ENCODE data around the gene TBL1X.

Gene TBL1X

DNA sequence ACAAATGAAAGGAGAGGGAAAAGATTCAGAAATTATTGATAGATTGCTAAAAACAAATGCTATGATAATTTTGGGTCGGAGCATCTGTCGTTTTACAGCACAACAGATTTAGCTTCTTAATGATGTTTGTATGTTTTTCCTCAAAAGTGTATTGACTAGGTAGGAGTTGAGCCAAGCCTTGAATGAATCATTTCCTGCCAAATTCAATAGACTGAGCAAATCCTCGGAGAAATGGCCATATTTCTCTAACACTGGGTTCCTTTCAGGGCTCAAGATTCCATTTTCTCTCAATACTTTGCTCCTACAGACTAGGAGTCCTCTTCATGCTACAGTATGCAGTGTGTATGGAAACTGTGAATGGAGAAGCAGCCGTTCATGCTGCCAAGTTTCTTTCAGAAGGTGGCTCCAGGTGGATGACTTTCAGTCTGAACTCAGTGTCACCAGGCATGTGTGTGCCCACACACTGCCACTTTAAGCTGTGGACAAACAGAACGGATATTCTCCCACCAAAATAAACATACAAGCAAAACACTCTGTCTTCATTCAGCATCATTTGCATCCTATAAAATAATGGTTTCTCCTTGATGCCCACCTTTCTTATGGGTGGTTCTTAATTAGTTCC, 146.0 kb downstream of the TBL1X start:
- Histone ChIP-seq H3K9ac (ENCODE audit: low read depth in 1 of 2, low read length in 2 of 2) (no peak overlapping the region), H3K27ac (ENCODE audit: low read depth, low read length) (no peak overlapping the region), H3K36me3 (ENCODE audit: control insufficient read depth in 1 of 2, insufficient read depth in 2 of 2, low read length in 2 of 2) (no peaks in the 10 kb centered on the region), H3K4me3 (ENCODE audit: low read depth in 1 of 2, low read length in 2 of 2) (no peak overlapping the region), H3K4me1 (ENCODE audit: control insufficient read depth in 1 of 2, insufficient read depth in 2 of 2, low read length in 2 of 2) (no peaks in the 10 kb centered on the region), H3K9me3 (ENCODE audit: control insufficient read depth in 1 of 2, low read length in 2 of 2) (no peaks in the 10 kb centered on the region), H3K27me3 (ENCODE audit: control insufficient read depth in 1 of 2, insufficient read depth in 2 of 2, low read length in 2 of 2) (no peaks in the 10 kb centered on the region)

DNA sequence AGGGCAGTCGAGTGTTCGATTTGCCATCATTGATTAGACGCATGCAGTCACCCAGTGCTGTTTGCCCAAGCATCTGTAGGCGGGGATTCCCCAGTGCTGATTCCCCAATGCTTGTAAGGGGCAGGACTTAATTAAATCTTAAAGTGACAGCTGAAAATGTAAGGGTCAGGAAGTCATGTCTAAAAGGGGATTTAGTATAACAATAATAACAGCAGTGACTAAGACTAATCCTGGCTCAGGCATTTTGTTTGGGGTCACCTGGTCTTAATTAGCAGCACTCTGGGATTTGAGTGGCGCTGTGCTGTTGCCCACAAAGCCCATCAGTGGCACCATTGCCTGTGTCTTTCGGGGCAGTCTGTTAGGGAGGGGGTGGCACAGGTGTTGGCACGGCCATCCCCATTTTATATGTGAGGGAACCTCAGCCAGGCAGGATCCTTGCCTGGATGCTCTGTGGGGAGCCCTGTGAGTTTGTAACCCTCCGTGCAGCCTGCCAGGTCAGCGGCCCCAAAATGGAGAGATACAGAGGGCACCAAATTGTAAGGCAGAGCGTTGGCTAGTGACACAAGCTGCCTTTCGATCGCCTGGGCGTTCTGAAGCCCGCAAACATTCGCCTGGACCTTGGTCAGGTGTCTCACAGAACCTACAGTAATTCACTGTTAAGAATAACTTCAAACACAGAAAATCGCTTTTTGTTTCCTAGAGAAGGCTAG, 146.7 kb downstream of the TBL1X start:
- H3K27me3 ChIP-seq (ENCODE audit: control insufficient read depth in 1 of 2, insufficient read depth in 2 of 2, low read length in 2 of 2), result no peaks in the 10 kb centered on the region
- no peaks in the 10 kb centered on the region for H3K36me3 ChIP-seq (ENCODE audit: control insufficient read depth in 1 of 2, insufficient read depth in 2 of 2, low read length in 2 of 2)

GRCh38 chrX:9612146-9612505, 147.3 kb downstream of the TBL1X start:
- no peaks in the 10 kb centered on the region for H3K9me3 ChIP-seq (ENCODE audit: control insufficient read depth in 1 of 2, low read length in 2 of 2)
- no peaks in the 10 kb centered on the region for H3K27me3 ChIP-seq (ENCODE audit: control insufficient read depth in 1 of 2, insufficient read depth in 2 of 2, low read length in 2 of 2)
- H3K27ac ChIP-seq (ENCODE audit: low read depth, low read length), result no peak overlapping the region
- no peak overlapping the region for H3K4me3 ChIP-seq (ENCODE audit: low read depth in 1 of 2, low read length in 2 of 2)
- H3K9ac ChIP-seq (ENCODE audit: low read depth in 1 of 2, low read length in 2 of 2), result no peak overlapping the region
- H3K36me3 ChIP-seq (ENCODE audit: control insufficient read depth in 1 of 2, insufficient read depth in 2 of 2, low read length in 2 of 2), result no peaks in the 10 kb centered on the region
- no peaks in the 10 kb centered on the region for H3K4me1 ChIP-seq (ENCODE audit: control insufficient read depth in 1 of 2, insufficient read depth in 2 of 2, low read length in 2 of 2)

More for the DNA sequence above, 146.7 kb downstream of the TBL1X start:
- Histone ChIP-seq H3K9ac (ENCODE audit: low read depth in 1 of 2, low read length in 2 of 2) (no peak overlapping the region), H3K4me3 (ENCODE audit: low read depth in 1 of 2, low read length in 2 of 2) (no peak overlapping the region), H3K9me3 (ENCODE audit: control insufficient read depth in 1 of 2, low read length in 2 of 2) (no peaks in the 10 kb centered on the region), H3K27ac (ENCODE audit: low read depth, low read length) (no peak overlapping the region), H3K4me1 (ENCODE audit: control insufficient read depth in 1 of 2, insufficient read depth in 2 of 2, low read length in 2 of 2) (no peaks in the 10 kb centered on the region)

GRCh38 chrX:9614016-9614415, 149.2 kb downstream of the TBL1X start:
- H3K9me3 ChIP-seq (ENCODE audit: control insufficient read depth in 1 of 2, low read length in 2 of 2), result no peaks in the 10 kb centered on the region
- H3K27me3 ChIP-seq (ENCODE audit: control insufficient read depth in 1 of 2, insufficient read depth in 2 of 2, low read length in 2 of 2), result no peaks in the 10 kb centered on the region
- H3K27ac ChIP-seq (ENCODE audit: low read depth, low read length), result no peak overlapping the region
- no peaks in the 10 kb centered on the region for H3K4me1 ChIP-seq (ENCODE audit: control insufficient read depth in 1 of 2, insufficient read depth in 2 of 2, low read length in 2 of 2)
- H3K9ac ChIP-seq (ENCODE audit: low read depth in 1 of 2, low read length in 2 of 2), result no peak overlapping the region
- no peaks in the 10 kb centered on the region for H3K36me3 ChIP-seq (ENCODE audit: control insufficient read depth in 1 of 2, insufficient read depth in 2 of 2, low read length in 2 of 2)
- H3K4me3 ChIP-seq (ENCODE audit: low read depth in 1 of 2, low read length in 2 of 2), result no peak overlapping the region

GRCh38 chrX:9619133-9619532, 154.3 kb downstream of the TBL1X start:
- Histone ChIP-seq H3K27ac (ENCODE audit: low read depth, low read length) (no peak overlapping the region), H3K4me1 (ENCODE audit: control insufficient read depth in 1 of 2, insufficient read depth in 2 of 2, low read length in 2 of 2) (no peaks in the 10 kb centered on the region), H3K27me3 (ENCODE audit: control insufficient read depth in 1 of 2, insufficient read depth in 2 of 2, low read length in 2 of 2) (no peaks in the 10 kb centered on the region), H3K9me3 (ENCODE audit: control insufficient read depth in 1 of 2, low read length in 2 of 2) (no peaks in the 10 kb centered on the region), H3K9ac (ENCODE audit: low read depth in 1 of 2, low read length in 2 of 2) (no peak overlapping the region), H3K4me3 (ENCODE audit: low read depth in 1 of 2, low read length in 2 of 2) (no peak overlapping the region), H3K36me3 (ENCODE audit: control insufficient read depth in 1 of 2, insufficient read depth in 2 of 2, low read length in 2 of 2) (no peaks in the 10 kb centered on the region)

DNA sequence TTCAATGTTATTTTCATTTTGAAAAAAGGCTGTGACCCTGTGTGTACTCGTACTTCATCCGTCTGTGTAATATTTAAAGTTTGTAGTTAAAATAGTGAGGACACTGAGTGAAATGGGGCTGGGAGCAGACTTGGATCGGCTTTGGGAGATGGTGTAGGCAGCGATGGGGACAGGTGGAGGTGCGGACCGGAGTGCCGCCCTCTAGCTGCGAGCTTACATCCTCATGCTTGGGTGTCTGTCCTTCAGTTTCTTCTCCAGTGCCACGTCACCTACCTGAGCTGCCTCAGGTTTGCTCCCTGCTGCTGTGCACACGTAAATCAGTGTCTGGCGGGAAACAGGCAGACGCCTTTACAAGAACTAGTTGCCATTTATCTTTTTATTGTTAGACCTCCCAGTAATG, 154.7 kb downstream of the TBL1X start:
- Histone ChIP-seq H3K27me3 (ENCODE audit: control insufficient read depth in 1 of 2, insufficient read depth in 2 of 2, low read length in 2 of 2) (no peaks in the 10 kb centered on the region), H3K9me3 (ENCODE audit: control insufficient read depth in 1 of 2, low read length in 2 of 2) (no peaks in the 10 kb centered on the region), H3K4me3 (ENCODE audit: low read depth in 1 of 2, low read length in 2 of 2) (no peak overlapping the region), H3K36me3 (ENCODE audit: control insufficient read depth in 1 of 2, insufficient read depth in 2 of 2, low read length in 2 of 2) (no peaks in the 10 kb centered on the region), H3K27ac (ENCODE audit: low read depth, low read length) (no peak overlapping the region), H3K9ac (ENCODE audit: low read depth in 1 of 2, low read length in 2 of 2) (no peak overlapping the region), H3K4me1 (ENCODE audit: control insufficient read depth in 1 of 2, insufficient read depth in 2 of 2, low read length in 2 of 2) (no peaks in the 10 kb centered on the region)

DNA sequence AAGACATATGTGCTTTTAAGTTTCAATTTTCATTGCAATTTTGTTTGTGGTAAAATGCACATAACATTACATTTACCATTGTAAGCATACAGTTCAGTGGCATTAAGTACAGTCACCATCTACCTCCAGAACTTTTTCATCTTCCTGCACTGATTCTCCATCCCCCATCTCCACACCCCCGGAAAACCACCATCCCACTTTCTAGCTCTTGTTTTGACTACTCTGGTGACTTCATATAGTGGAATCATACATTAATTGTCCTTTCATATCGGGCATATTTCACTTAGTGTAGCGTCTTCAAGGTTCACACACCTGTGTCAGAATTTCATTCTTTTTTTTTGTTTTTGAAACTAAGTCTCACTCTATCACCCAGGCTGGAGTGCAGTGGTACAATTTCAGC, 157.3 kb downstream of the TBL1X start:
- Histone ChIP-seq H3K9ac (ENCODE audit: low read depth in 1 of 2, low read length in 2 of 2) (no peak overlapping the region), H3K9me3 (ENCODE audit: control insufficient read depth in 1 of 2, low read length in 2 of 2) (no peaks in the 10 kb centered on the region), H3K27me3 (ENCODE audit: control insufficient read depth in 1 of 2, insufficient read depth in 2 of 2, low read length in 2 of 2) (no peaks in the 10 kb centered on the region), H3K36me3 (ENCODE audit: control insufficient read depth in 1 of 2, insufficient read depth in 2 of 2, low read length in 2 of 2) (no peaks in the 10 kb centered on the region), H3K4me3 (ENCODE audit: low read depth in 1 of 2, low read length in 2 of 2) (no peak overlapping the region), H3K27ac (ENCODE audit: low read depth, low read length) (no peak overlapping the region), H3K4me1 (ENCODE audit: control insufficient read depth in 1 of 2, insufficient read depth in 2 of 2, low read length in 2 of 2) (no peaks in the 10 kb centered on the region)

DNA sequence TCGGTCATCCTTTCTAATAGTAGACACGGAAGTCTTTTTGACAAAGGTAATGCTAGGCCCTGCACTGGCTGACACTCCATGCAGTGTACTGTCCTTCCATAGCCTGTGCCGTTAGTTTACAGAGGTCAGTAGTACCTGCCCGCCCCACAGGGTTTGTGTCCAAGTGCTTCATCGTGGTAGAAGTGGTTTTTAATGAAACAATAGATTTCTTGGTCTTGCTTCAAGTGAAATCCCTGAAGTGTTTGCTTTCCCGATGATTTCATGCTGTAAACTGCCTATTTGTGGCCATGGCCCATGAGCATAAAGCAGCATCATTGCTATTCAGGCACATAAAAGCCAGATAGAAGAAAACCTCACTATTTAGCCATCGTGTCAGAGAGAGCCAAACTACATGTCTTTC, 161.5 kb downstream of the TBL1X start:
- Histone ChIP-seq H3K9ac (ENCODE audit: low read depth in 1 of 2, low read length in 2 of 2) (no peak overlapping the region), H3K27ac (ENCODE audit: low read depth, low read length) (no peak overlapping the region), H3K36me3 (ENCODE audit: control insufficient read depth in 1 of 2, insufficient read depth in 2 of 2, low read length in 2 of 2) (no peaks in the 10 kb centered on the region), H3K27me3 (ENCODE audit: control insufficient read depth in 1 of 2, insufficient read depth in 2 of 2, low read length in 2 of 2) (no peaks in the 10 kb centered on the region), H3K4me3 (ENCODE audit: low read depth in 1 of 2, low read length in 2 of 2) (no peak overlapping the region), H3K9me3 (ENCODE audit: control insufficient read depth in 1 of 2, low read length in 2 of 2) (no peaks in the 10 kb centered on the region), H3K4me1 (ENCODE audit: control insufficient read depth in 1 of 2, insufficient read depth in 2 of 2, low read length in 2 of 2) (peaks cover 3 to 6% of the 10 kb centered on the region in 2 donors)

DNA sequence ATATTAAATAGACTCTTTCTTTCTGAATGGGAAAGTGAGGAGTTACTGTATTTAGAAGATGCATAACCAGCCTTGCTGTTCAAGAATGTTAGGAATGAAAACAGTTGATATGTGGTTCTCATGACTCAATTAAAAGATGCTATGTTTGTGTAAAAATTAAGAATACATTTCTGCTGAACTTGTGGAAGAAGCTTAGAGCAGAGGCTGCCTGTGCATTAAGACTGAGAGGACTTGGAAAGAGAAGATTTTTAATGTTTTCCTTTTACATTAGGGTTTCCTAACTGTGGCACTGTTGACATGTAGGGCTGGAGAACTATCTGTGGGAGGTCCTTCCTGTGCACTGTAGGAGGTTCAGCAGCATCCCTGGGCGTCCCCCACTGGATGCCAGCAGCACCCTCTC, 163.1 kb downstream of the TBL1X start:
- Histone ChIP-seq H3K36me3 (ENCODE audit: control insufficient read depth in 1 of 2, insufficient read depth in 2 of 2, low read length in 2 of 2) (no peaks in the 10 kb centered on the region), H3K27ac (ENCODE audit: low read depth, low read length) (no peak overlapping the region), H3K4me1 (ENCODE audit: control insufficient read depth in 1 of 2, insufficient read depth in 2 of 2, low read length in 2 of 2) (peaks cover 3 to 6% of the 10 kb centered on the region in 2 donors), H3K9ac (ENCODE audit: low read depth in 1 of 2, low read length in 2 of 2) (no peak overlapping the region), H3K27me3 (ENCODE audit: control insufficient read depth in 1 of 2, insufficient read depth in 2 of 2, low read length in 2 of 2) (no peaks in the 10 kb centered on the region), H3K9me3 (ENCODE audit: control insufficient read depth in 1 of 2, low read length in 2 of 2) (no peaks in the 10 kb centered on the region), H3K4me3 (ENCODE audit: low read depth in 1 of 2, low read length in 2 of 2) (no peak overlapping the region)

- H3K9ac ChIP-seq (ENCODE audit: low read depth in 1 of 2, low read length in 2 of 2), result no peak overlapping the region
- no peak overlapping the region for H3K27ac ChIP-seq (ENCODE audit: low read depth, low read length)
- no peak overlapping the region for H3K4me3 ChIP-seq (ENCODE audit: low read depth in 1 of 2, low read length in 2 of 2)
- H3K4me1 ChIP-seq (ENCODE audit: control insufficient read depth in 1 of 2, insufficient read depth in 2 of 2, low read length in 2 of 2), result peaks cover 3 to 6% of the 10 kb centered on the region in 2 donors
- no peaks in the 10 kb centered on the region for H3K9me3 ChIP-seq (ENCODE audit: control insufficient read depth in 1 of 2, low read length in 2 of 2)
- no peaks in the 10 kb centered on the region for H3K27me3 ChIP-seq (ENCODE audit: control insufficient read depth in 1 of 2, insufficient read depth in 2 of 2, low read length in 2 of 2)
- no peaks in the 10 kb centered on the region for H3K36me3 ChIP-seq (ENCODE audit: control insufficient read depth in 1 of 2, insufficient read depth in 2 of 2, low read length in 2 of 2)
These were observed 164.1 kb downstream of the TBL1X start for GRCh38 chrX:9628779-9629493.

Measured in duodenal mucosa (tissue), 2 donors.